Heart left ventricle (tissue), 13 donors: Measurements from ENCODE around the gene LHX8.

Source experiments
- POLR2A ChIP-seq, 2 donors: fragments of 450-650 bp; IDR thresholded peaks; one replicate each; pipeline ENCODE4 v1.6.1; 2017; ENCODE audit warnings: antibody characterized with exemption in 2 of 2, mild to moderate bottlenecking in 2 of 2, moderate library complexity in 2 of 2
- TF ChIP-seq, protein P1 (sequence below), 12 donors: fragments of 200-600 bp; sonication (generic) in 4 of 12; IDR thresholded peaks; one replicate each; pipeline versions ENCODE4 v1.5.0 to v1.8.0; 2018 to 2022; ENCODE audit warnings: antibody characterized with exemption in 12 of 12, mild to moderate bottlenecking in 5 of 12
- donor health status: ischemic (EF 13 %, LVEDD 7.1; RV severe dilation, severe dysfunction).
- donor health status: DM: no; HTN: yes; CAD: no.
- donor health status: DM: no; HTN: no; CAD: no.
- donor health status: ischemic (EF 25% LVEDD 6.9; RV normal size, moderate dysfunction).
- donor health status: ischemic (EF 25% LVEDD 5.7; RV mildly dilated, moderate dysfunction).
- donor health status: ischemic (EF 35%, LVEDD 5.7; RV mildly dilated, moderate dysfunction).
- donor health status: nonischemic (EF 11% LVEDD 7.7; RV severe dilation, severe dysfunction).
- donor health status: DM: yes; HTN: yes; CAD: no.
- donor health status: PGD.
- donor health status: ischemic (EF 29% LVEDD 5.4; RV normal size, mild dysfunction).
- donor health status: nonischemic (EF 23%, LVEDD 6.1; RV moderate dilation, normal function).

DNA sequence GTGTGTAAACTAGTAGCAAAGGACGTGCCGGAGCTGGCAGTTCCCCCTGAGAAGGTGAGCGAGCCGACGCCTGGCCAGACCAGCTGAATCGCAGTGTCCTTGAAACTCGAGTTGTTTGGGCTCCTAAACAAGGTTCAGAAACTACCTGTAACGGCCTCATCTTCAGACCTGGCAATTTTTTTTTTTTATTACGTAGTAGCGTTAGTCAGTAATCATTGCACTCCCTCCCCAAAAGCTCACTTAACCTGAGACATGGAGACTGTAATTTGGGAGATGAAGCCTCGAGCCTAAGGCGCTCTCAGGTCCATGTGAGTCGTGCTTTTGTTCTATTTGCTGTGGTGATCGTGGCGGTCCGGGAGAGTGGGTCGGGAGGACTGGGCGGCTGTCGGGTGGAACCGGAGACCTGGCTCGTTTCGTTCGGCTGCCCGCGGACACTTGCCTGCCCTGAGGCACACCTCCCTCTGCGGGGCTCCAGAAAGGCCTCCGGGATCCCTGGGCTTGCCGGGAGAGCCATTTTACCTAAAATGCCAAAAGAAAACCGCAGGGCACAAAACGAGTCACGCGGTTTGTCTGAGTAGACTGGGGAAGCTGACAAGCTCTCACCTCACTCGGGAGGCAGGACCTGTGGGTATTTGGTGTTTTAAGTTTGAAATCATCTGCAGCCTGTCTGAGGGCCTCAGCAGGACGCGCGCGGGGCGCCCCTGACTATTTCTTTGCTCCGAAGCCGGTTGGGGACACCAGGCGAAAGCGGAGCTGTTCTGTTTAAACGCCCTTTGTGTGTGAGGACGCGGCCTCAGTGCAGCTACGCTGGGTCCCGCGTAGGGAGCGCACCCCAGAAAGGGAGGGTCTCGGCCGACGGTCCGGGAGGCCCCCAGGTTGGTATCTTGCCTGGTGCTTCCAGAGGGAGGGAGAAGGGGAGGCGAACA lies 722 bp downstream of the LHX8 start:
- TF ChIP-seq, protein P1, sequence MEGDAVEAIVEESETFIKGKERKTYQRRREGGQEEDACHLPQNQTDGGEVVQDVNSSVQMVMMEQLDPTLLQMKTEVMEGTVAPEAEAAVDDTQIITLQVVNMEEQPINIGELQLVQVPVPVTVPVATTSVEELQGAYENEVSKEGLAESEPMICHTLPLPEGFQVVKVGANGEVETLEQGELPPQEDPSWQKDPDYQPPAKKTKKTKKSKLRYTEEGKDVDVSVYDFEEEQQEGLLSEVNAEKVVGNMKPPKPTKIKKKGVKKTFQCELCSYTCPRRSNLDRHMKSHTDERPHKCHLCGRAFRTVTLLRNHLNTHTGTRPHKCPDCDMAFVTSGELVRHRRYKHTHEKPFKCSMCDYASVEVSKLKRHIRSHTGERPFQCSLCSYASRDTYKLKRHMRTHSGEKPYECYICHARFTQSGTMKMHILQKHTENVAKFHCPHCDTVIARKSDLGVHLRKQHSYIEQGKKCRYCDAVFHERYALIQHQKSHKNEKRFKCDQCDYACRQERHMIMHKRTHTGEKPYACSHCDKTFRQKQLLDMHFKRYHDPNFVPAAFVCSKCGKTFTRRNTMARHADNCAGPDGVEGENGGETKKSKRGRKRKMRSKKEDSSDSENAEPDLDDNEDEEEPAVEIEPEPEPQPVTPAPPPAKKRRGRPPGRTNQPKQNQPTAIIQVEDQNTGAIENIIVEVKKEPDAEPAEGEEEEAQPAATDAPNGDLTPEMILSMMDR (IDR thresholded peaks at IDR 0.05), result no peak
- TF ChIP-seq POLR2A (IDR thresholded peaks at IDR 0.05), result no peak
